Stimulated activated naive CD4-positive, alpha-beta T cell treated with Interleukin-2 at 50 U/mL for 16 hours (primary cell): ENCODE results near the gene PTPN7.
A peak's percentile ranks its signal among the peaks of the same experiment; 100 is the strongest.
"Not testable (repeated sequence)": the region's sequence is repeated elsewhere in the genome, so short reads cannot be mapped to it uniquely, and the experiment has no call there.

Experiments used
- DNase-seq: peaks from one replicate; lab custom pipeline; 2025; lab: John Stamatoyannopoulos, UW

The PTPN7 gene

GRCh38 chr1:202189918-202190715 is 29.7 kb upstream of the PTPN7 start:
- DNase-seq, result no peak

- peak; percentile 68 for DNase-seq
Observed at GRCh38 chr1:202189001-202189790, 28.8 kb upstream of the PTPN7 start.

GRCh38 chr1:202187697-202188407 is 27.4 kb upstream of the PTPN7 start:
- no peak for DNase-seq

- no peak for DNase-seq
Observed at GRCh38 chr1:202187041-202187671, 26.8 kb upstream of the PTPN7 start.

- DNase-seq, result no peak
Observed at GRCh38 chr1:202186327-202186726, 25.9 kb upstream of the PTPN7 start.

GRCh38 chr1:202184750-202185460 is 24.5 kb upstream of the PTPN7 start:
- peak; percentile 64 for DNase-seq

- no peak for DNase-seq
Observed at GRCh38 chr1:202182040-202182877, 21.9 kb upstream of the PTPN7 start.

GRCh38 chr1:202181586-202181985 is 21.2 kb upstream of the PTPN7 start:
- no peak for DNase-seq

GRCh38 chr1:202180751-202181139 is 20.3 kb upstream of the PTPN7 start:
- DNase-seq, result not testable (repeated sequence)

- no peak for DNase-seq
Observed at GRCh38 chr1:202179828-202180750, 19.7 kb upstream of the PTPN7 start.

GRCh38 chr1:202176949-202177927 is 16.8 kb upstream of the PTPN7 start:
- DNase-seq, result no peak

- no peak for DNase-seq
Observed at GRCh38 chr1:202173993-202174392, 13.6 kb upstream of the PTPN7 start.

- DNase-seq, result no peak
Observed at GRCh38 chr1:202172015-202172355, 11.6 kb upstream of the PTPN7 start.

GRCh38 chr1:202171292-202172014 is 11.1 kb upstream of the PTPN7 start:
- DNase-seq, result no peak

GRCh38 chr1:202170726-202171125 is 10.3 kb upstream of the PTPN7 start:
- DNase-seq, result no peak

- no peak for DNase-seq
Observed at GRCh38 chr1:202168861-202169260, 8.5 kb upstream of the PTPN7 start.

GRCh38 chr1:202167708-202168415 is 7.5 kb upstream of the PTPN7 start:
- no peak for DNase-seq
